ENCODE results near the gene CTXN1.
"Not testable (repeated sequence)": the region's sequence is repeated elsewhere in the genome, so short reads cannot be mapped to it uniquely, and the experiment has no call there.

DNA sequence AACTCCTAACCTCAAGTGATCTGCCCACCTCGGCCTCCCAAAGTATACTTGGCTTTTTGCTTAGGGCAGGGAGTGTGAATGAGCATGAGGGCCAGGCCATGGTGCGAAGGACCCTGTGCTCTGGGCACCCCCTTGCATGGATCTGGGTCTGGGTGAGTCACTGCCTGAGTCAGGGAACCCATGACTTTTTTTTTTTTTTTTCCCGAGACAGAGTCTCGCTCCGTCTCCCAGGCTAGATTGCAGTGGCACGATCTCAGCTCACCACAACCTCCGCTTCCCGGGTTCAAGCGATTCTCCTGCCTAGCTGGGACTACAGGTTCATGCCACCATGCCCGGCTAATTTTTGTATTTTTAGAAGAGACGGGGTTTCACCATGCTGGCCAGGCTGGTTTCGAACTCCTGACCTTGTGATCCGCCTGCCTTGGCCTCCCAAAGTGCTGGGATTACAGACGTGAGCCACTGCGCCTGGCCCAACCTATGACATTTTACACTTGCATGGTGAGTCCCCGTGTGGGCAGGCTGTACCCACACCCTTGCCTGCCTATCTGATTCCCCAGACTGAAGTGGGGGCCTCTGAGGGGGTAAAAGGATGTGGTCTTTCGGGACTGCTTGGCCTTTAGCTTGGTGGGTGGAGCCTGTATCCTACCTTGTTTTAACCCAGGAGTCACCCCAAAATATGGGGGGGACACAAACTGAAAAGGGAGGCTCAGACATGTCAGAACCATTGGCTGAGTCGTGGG lies 32.4 kb downstream of the CTXN1 start:
- TF ChIP-seq, protein P1, sequence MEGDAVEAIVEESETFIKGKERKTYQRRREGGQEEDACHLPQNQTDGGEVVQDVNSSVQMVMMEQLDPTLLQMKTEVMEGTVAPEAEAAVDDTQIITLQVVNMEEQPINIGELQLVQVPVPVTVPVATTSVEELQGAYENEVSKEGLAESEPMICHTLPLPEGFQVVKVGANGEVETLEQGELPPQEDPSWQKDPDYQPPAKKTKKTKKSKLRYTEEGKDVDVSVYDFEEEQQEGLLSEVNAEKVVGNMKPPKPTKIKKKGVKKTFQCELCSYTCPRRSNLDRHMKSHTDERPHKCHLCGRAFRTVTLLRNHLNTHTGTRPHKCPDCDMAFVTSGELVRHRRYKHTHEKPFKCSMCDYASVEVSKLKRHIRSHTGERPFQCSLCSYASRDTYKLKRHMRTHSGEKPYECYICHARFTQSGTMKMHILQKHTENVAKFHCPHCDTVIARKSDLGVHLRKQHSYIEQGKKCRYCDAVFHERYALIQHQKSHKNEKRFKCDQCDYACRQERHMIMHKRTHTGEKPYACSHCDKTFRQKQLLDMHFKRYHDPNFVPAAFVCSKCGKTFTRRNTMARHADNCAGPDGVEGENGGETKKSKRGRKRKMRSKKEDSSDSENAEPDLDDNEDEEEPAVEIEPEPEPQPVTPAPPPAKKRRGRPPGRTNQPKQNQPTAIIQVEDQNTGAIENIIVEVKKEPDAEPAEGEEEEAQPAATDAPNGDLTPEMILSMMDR (IDR thresholded peaks at IDR 0.05; ENCODE audit: low read depth, low read length), result not testable (repeated sequence)
- not testable (repeated sequence) for TF ChIP-seq EZH2phosphoT487 (IDR thresholded peaks at IDR 0.05; ENCODE audit: low read depth)

All from OCI-LY3 (cell line).